B cell (primary cell): Measurements from ENCODE around the gene CCDC85B. TPM values are rescaled to one million over a fixed set of nuclear protein-coding genes. Genes with fewer than 3 reads are reported as not detected.

Experiments used
- ATAC-seq: fragments of 200-7000 bp; cut with Tn5 transposase; one replicate; pipeline ENCODE4 v1.10.0; 2021; ENCODE audit warnings: low read depth, mild to moderate bottlenecking, moderate number of reproducible peaks, moderate library complexity
- CTCF ChIA-PET: fragments of 350-600 bp; sonication (Branson Sonifier 250); formaldehyde crosslinking; loops from one replicate; lab custom pipeline; 2021; ENCODE audit warnings: antibody characterized with exemption, inconsistent platforms; lab: Charles Lee
- POLR2A ChIA-PET: fragments of 350-600 bp; sonication (Branson Sonifier 250); formaldehyde crosslinking; loops from one replicate; lab custom pipeline; 2021; ENCODE audit warnings: antibody characterized with exemption; lab: Charles Lee
- DNase-seq: peaks from one replicate; pipeline ENCODE4 v3.0.0; 2013
- H2AFZ ChIP-seq: 2 replicates; pipeline ENCODE4 v1.6.1; 2012; ENCODE audit warnings: mild to moderate bottlenecking, low read depth, low read length; ENCODE audit not compliant: insufficient read depth, poor library complexity, severe bottlenecking
- H3K27ac ChIP-seq, 2 donors: 1 replicate in 1 of 2; 2 replicates in 1 of 2; pipeline ENCODE4 v1.5.1; 2012 to 2013; ENCODE audit warnings: low read length in 2 of 2, mild to moderate bottlenecking in 2 of 2, moderate library complexity in 1 of 2
- H3K27me3 ChIP-seq, 4 experiments: fragments of 200-600 bp in 1 of 4; sonication (generic) in 1 of 4; replicated peaks in 1 of 4; 1 replicate in 2 of 4; 2 replicates in 2 of 4; pipeline versions ENCODE4 v1.6.1 to v1.7.0; 2013 to 2016; ENCODE audit warnings: low read length in 3 of 4, mild to moderate bottlenecking in 2 of 4, mixed read lengths in 1 of 4, moderate library complexity in 1 of 4; ENCODE audit not compliant: insufficient read depth in 4 of 4, control insufficient read depth in 3 of 4; ENCODE audit errors: control extremely low read depth in 1 of 4
- H3K36me3 ChIP-seq, 2 experiments: replicated peaks in 1 of 2; 1 replicate in 1 of 2; 2 replicates in 1 of 2; pipeline versions ENCODE4 v1.6.1 to v1.7.1; 2013; ENCODE audit warnings: low read length in 1 of 2; ENCODE audit not compliant: insufficient read depth in 2 of 2, control insufficient read depth in 1 of 2; ENCODE audit errors: control extremely low read depth in 1 of 2, extremely low read depth in 1 of 2
- H3K4me1 ChIP-seq, 2 donors: fragments of 200-600 bp in 1 of 2; sonication (generic) in 1 of 2; 1 replicate in 1 of 2; 2 replicates in 1 of 2; pipeline versions ENCODE4 v1.5.1 to v1.6.1; 2013 to 2017; ENCODE audit warnings: low read length in 2 of 2; ENCODE audit not compliant: control insufficient read depth in 2 of 2, insufficient read depth in 2 of 2
- H3K4me2 ChIP-seq: replicated peaks from 2 replicates; pipeline ENCODE3; 2012; ENCODE audit warnings: mild to moderate bottlenecking, low read depth, low read length; ENCODE audit not compliant: poor library complexity, severe bottlenecking
- H3K4me3 ChIP-seq, 5 experiments: fragments of 200-600 bp in 1 of 5; sonication (generic) in 1 of 5; 1 replicate in 3 of 5; 2 replicates in 2 of 5; pipeline versions ENCODE4 v1.5.1 to v1.7.0; 2011 to 2016; ENCODE audit warnings: low read length in 4 of 5, mild to moderate bottlenecking in 4 of 5, low read depth in 2 of 5, control low read depth in 1 of 5, moderate library complexity in 1 of 5; ENCODE audit not compliant: insufficient read depth in 1 of 5; ENCODE audit errors: control extremely low read depth in 1 of 5, extremely low read depth in 1 of 5
- H3K79me2 ChIP-seq: fragments of 200-600 bp; sonication (generic); one replicate; pipeline ENCODE4 v1.6.0; 2016; ENCODE audit warnings: low read length; ENCODE audit not compliant: control insufficient read depth, insufficient read depth
- H3K9ac ChIP-seq: fragments of 200-600 bp; sonication (generic); 2 replicates; pipeline ENCODE4 v1.6.1; 2017; ENCODE audit warnings: mild to moderate bottlenecking, low read length, moderate library complexity
- H3K9me3 ChIP-seq, 3 donors: one replicate each; pipeline versions ENCODE4 v1.6.1 to v1.7.1; 2013; ENCODE audit warnings: low read length in 2 of 3; ENCODE audit not compliant: control insufficient read depth in 2 of 3, insufficient read depth in 1 of 3; ENCODE audit errors: control extremely low read depth in 1 of 3
- H4K20me1 ChIP-seq: 2 replicates; pipeline ENCODE4 v1.6.0; 2012; ENCODE audit warnings: mild to moderate bottlenecking, low read length; ENCODE audit not compliant: insufficient read depth, control insufficient read depth, poor library complexity, severe bottlenecking
- H3K27ac Mint-ChIP-seq: one replicate; pipeline ENCODE4 v1.8.0; 2021; ENCODE audit warnings: mixed read lengths
- H3K27me3 Mint-ChIP-seq: one replicate; pipeline ENCODE4 v1.8.0; 2021; ENCODE audit warnings: mixed read lengths
- H3K4me1 Mint-ChIP-seq: one replicate; pipeline ENCODE4 v1.8.0; 2021; ENCODE audit warnings: mixed read lengths
- H3K4me3 Mint-ChIP-seq: one replicate; pipeline ENCODE4 v1.8.0; 2021; ENCODE audit warnings: mixed read lengths
- H3K9me3 Mint-ChIP-seq: one replicate; pipeline ENCODE4 v1.8.0; 2022; ENCODE audit warnings: mixed read lengths; ENCODE audit not compliant: insufficient read depth
- CTCF ChIP-seq: fragments of 200-600 bp; IDR thresholded peaks from one replicate; pipeline ENCODE4 v1.8.0; 2022; ENCODE audit warnings: antibody characterized with exemption, mild to moderate bottlenecking
- EZH2 ChIP-seq: IDR thresholded peaks from 2 replicates; pipeline ENCODE4 v1.6.1; 2012; ENCODE audit warnings: borderline replicate concordance, low read depth, mild to moderate bottlenecking, moderate library complexity, low read length; ENCODE audit not compliant: insufficient read depth, poor library complexity, severe bottlenecking
- WGBS: methylation state at CpG from one replicate; pipeline ENCODE4 v1.1.5; 2013; ENCODE audit warnings: missing lambda C conversion rate; ENCODE audit not compliant: insufficient coverage; 5-methylcytosine and 5-hydroxymethylcytosine counted together
- intact Hi-C: fragments of 100-400 bp; cut with micrococcal nuclease; formaldehyde crosslinking; loops from one replicate; pipeline ENCODE4 v1.10.0; 2022
- polyA plus RNA-seq: library from polyadenylated mRNA; depleted of rRNA; stranded (reverse); fragments of >200 nt; gene quantifications from 2 replicates; pipeline ENCODE4 v1.2.3, GENCODE V29; 2012
- total RNA-seq, 2 donors: library from RNA; stranded (reverse); fragments of 120-200 nt in 1 of 2; gene quantifications; 1 replicate in 1 of 2; 2 replicates in 1 of 2; pipeline versions ENCODE4 v1.2.3 to v1.2.4, GENCODE V29; 2013 to 2022

The CCDC85B gene
- total and polyA plus RNA-seq, 2 donors (not counting 1 experiment from before 2014, with no cell fraction given), result 18.2 to 39.5 TPM

DNA sequence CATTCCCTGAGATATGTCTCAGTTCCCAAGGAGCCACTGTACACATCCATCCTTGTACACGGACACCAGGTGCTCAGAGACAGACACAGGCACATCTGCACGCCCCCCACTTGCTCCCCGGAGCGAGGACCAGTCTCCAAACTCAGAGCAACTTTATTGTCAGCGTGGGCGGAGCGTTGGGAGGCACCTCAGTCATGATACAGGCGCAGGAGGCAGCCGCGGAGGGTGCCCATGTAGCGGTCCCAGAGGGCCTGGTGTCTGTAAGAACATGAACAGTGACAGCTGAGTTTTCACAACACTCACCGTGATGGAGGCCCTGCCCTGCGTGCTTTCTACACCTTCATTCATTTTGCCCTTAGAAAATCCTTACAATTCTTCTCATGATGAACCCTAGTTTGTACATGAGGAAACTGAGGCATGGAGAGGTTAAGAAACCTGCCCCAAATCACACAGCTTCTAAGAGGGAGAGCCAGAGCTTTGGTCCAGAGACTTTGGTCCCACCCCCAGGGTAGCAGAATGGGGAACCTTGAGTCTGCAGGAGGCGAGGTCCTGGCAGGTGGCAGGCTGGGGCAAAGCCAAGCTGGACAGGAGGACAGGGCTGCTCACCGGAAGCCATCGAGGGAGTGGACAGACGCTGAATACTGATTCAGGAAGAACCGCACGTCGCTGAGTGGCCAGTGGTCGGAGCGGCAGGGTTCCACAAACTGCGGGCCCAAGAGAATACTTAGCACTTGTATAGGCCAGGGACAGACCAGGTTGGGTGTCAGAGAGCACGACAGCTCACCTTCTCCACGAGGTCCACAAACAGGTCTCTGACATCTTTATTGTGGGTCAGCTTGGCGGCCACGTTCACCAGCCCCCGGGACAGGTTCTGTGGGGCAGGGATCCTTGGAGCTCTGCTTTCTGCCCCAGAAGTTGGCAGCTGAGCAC, 6.4 kb upstream of the CCDC85B start:
- WGBS, result 92% methylated on average over 26 of the region's 28 CpGs
- CTCF ChIA-PET, result interaction anchor here (0.6 to 15.5 kb wide), 42 partner anchors 10 to 322 kb away, joined by 3 to 244 read pairs (median 9); partner anchors contain the start of genes AP5B1, BANF1, C11orf68 and CFL1
- POLR2A ChIA-PET, result interaction anchor here (0.6 to 3.3 kb wide), 7 partner anchors 10 to 256 kb away, joined by 3 to 13 read pairs (median 6); partner anchors contain the start of genes C11orf68, CFL1, KAT5 and MUS81
- Histone ChIP-seq H2AFZ (no peak overlapping the region), H3K27ac (no peak overlapping the region), H3K4me1 (peaks cover 18 to 44% of the 10 kb centered on the region in 2 donors), H3K4me2 (no peak overlapping the region), H3K9me3 (no peaks in the 10 kb centered on the region), H3K27me3 (no peaks in the 10 kb centered on the region), H3K4me3 (no peak overlapping the region), H4K20me1 (peaks cover 5% of the 10 kb centered on the region), H3K36me3 (peaks cover 0 to 31% of the 10 kb centered on the region in 2 experiments), H3K9ac (no peak overlapping the region), H3K79me2 (peaks cover 24% of the 10 kb centered on the region)
- DNase-seq (no peak), ATAC-seq (no peak)
- H3K4me1 Mint-ChIP-seq, result peaks cover 50% of the 10 kb centered on the region
- H3K4me3 Mint-ChIP-seq, result no peak overlapping the region
- H3K9me3 Mint-ChIP-seq, result no peaks in the 10 kb centered on the region
- peak overlapping the region; percentile 83 for H3K27ac Mint-ChIP-seq
- intact Hi-C loops, result loop anchor here (1.0 kb wide), 4 partner anchors 24 to 178 kb away; partner anchors contain the start of gene MUS81
- no peak for TF ChIP-seq EZH2
- no peak for TF ChIP-seq CTCF
- no peaks in the 10 kb centered on the region for H3K27me3 Mint-ChIP-seq
